Measurements from ENCODE around the gene LACTB. TPM values are rescaled to one million over a fixed set of nuclear protein-coding genes. Genes with fewer than 3 reads are reported as not detected.

LACTB gene
- total and polyA plus RNA-seq, 2 of the 13 experiments (the other 11 are each of a cell fraction or from before 2014, with no cell fraction given) = 14.8 to 23.0 TPM

DNA sequence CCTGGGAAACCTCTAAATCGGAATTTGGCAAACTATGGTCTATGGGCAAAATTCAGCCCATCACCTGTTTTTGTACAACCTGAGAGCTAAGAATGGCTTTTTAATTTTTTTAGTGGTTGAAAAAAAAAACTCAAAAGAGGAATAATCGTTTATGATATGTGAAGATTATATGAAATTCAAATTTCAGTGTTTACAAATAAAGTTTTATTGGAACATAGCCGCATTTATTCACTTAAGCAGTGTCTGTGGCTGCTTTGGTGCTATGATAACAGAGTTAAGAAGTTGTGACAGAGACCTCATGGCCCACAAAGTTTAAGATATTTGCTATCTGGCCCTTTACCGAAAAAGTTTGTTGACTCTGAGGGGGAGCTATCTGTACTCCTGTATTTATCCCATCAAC is 36.4 kb upstream of the LACTB start (continued):
- TF ChIP-seq, protein P1, sequence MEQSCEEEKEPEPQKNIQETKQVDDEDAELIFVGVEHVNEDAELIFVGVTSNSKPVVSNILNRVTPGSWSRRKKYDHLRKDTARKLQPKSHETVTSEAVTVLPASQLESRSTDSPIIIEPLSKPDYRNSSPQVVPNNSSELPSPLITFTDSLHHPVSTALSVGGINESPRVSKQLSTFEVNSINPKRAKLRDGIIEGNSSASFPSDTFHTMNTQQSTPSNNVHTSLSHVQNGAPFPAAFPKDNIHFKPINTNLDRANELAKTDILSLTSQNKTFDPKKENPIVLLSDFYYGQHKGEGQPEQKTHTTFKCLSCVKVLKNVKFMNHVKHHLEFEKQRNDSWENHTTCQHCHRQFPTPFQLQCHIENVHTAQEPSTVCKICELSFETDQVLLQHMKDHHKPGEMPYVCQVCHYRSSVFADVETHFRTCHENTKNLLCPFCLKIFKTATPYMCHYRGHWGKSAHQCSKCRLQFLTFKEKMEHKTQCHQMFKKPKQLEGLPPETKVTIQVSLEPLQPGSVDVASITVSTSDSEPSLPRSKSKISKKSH (CRISPR knock-in tag; IDR thresholded peaks at IDR 0.05; ENCODE audit: borderline replicate concordance) = no peak
- TF ChIP-seq, protein P2, sequence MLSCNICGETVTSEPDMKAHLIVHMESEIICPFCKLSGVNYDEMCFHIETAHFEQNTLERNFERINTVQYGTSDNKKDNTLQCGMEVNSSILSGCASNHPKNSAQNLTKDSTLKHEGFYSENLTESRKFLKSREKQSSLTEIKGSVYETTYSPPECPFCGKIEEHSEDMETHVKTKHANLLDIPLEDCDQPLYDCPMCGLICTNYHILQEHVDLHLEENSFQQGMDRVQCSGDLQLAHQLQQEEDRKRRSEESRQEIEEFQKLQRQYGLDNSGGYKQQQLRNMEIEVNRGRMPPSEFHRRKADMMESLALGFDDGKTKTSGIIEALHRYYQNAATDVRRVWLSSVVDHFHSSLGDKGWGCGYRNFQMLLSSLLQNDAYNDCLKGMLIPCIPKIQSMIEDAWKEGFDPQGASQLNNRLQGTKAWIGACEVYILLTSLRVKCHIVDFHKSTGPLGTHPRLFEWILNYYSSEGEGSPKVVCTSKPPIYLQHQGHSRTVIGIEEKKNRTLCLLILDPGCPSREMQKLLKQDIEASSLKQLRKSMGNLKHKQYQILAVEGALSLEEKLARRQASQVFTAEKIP (CRISPR knock-in tag; IDR thresholded peaks at IDR 0.05; ENCODE audit: borderline replicate concordance) = no peak

DNA sequence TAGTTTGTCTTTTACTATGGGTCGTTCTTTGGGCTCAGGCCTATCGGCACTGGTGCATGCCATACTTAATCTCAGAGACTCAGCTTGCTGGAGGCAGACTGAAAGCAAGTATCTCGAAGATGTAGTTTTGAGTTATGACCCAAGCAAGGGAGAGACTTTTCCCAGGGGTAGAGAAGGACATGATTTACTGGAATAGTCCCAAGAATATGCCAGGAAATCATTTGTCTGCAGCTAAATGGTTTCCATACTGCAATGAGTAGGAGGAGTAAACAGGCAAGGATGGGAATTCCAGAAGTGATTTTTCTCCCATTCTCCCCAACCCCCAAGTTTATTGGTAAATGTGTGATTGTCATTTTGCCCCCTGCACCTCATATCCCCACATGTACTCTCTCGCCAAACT is 35.4 kb upstream of the LACTB start:
- H3K9me3 ChIP-seq (ENCODE audit: low read length) = no peaks in the 10 kb centered on the region
- H3K27ac ChIP-seq (ENCODE audit: extremely low read length, insufficient read depth, low read length) = no peak overlapping the region
- H3K4me2 ChIP-seq (ENCODE audit: low read depth, low read length) = no peak overlapping the region
- no peak overlapping the region for H3K4me3 ChIP-seq (replicated peaks in 1 of 3; ENCODE audit: insufficient read depth in 1 of 3, low read depth in 2 of 3, low read length in 3 of 3)
- FAIRE-seq (no peak), DNase-seq (ENCODE audit: low spot score) (no peak), ATAC-seq (no peak)
- peaks cover 87% of the 10 kb centered on the region for H3K4me1 ChIP-seq (ENCODE audit: insufficient read depth, low read length)
- no peaks in the 10 kb centered on the region for H3K79me2 ChIP-seq (ENCODE audit: insufficient read depth, low read length)
- ChIA-PET POLR2A (interaction anchor here (0.6 to 5.1 kb wide), 4 partner anchors 32 to 198 kb away, joined by 3 to 42 read pairs (median 4); no protein-coding TSS in a partner anchor), CTCF (ENCODE audit: low intra/inter-chr PET ratio, low total read pairs) (no interaction called here)
- H3K36me3 ChIP-seq (replicated peaks in 1 of 2; ENCODE audit: control insufficient read depth in 1 of 2, insufficient read depth in 2 of 2, low read length in 2 of 2) = no peaks in the 10 kb centered on the region
- H2AFZ ChIP-seq (ENCODE audit: low read length) = no peak overlapping the region
- in situ Hi-C loops (cut with HindIII; ENCODE audit: extremely low pct_ligation_motif_present, low pct_unique_long_range_greater_than_20kb) = no loop called here
- no peak overlapping the region for H3K9ac ChIP-seq (ENCODE audit: insufficient read depth, low read depth, low read length)
- H4K20me1 ChIP-seq (ENCODE audit: insufficient read depth, low read length) = no peaks in the 10 kb centered on the region
- H3K27me3 ChIP-seq (ENCODE audit: control insufficient read depth in 1 of 2, insufficient read depth in 2 of 2, low read length in 2 of 2) = no peaks in the 10 kb centered on the region
- 88% methylated on average over 4 of the region's 4 CpGs for WGBS (ENCODE audit: low lambda C conversion rate)
- no TSS peak for BruUV-seq (replicated peaks)
- intact Hi-C loops (cut with micrococcal nuclease; ENCODE audit: unreplicated experiment) = no loop called here
- TF ChIP-seq TCF7 (IDR thresholded peaks at IDR 0.05; ENCODE audit: low read depth) (no peak), ZNF761 (CRISPR knock-in tag; conservative IDR thresholded peaks at IDR 0.05) (no peak), WIZ (CRISPR knock-in tag; IDR thresholded peaks at IDR 0.05) (no peak), ZNF75D (CRISPR knock-in tag; IDR thresholded peaks at IDR 0.05; ENCODE audit: borderline replicate concordance) (no peak), ZNF530 (CRISPR knock-in tag; IDR thresholded peaks at IDR 0.05; ENCODE audit: low read depth) (no peak), ZSCAN20 (CRISPR knock-in tag; IDR thresholded peaks at IDR 0.05; ENCODE audit: borderline replicate concordance) (no peak), ZNF703 (CRISPR knock-in tag; IDR thresholded peaks at IDR 0.05; ENCODE audit: borderline replicate concordance) (no peak), IKZF1 (IDR thresholded peaks at IDR 0.05) (no peak)
- TF ChIP-seq, protein P3, sequence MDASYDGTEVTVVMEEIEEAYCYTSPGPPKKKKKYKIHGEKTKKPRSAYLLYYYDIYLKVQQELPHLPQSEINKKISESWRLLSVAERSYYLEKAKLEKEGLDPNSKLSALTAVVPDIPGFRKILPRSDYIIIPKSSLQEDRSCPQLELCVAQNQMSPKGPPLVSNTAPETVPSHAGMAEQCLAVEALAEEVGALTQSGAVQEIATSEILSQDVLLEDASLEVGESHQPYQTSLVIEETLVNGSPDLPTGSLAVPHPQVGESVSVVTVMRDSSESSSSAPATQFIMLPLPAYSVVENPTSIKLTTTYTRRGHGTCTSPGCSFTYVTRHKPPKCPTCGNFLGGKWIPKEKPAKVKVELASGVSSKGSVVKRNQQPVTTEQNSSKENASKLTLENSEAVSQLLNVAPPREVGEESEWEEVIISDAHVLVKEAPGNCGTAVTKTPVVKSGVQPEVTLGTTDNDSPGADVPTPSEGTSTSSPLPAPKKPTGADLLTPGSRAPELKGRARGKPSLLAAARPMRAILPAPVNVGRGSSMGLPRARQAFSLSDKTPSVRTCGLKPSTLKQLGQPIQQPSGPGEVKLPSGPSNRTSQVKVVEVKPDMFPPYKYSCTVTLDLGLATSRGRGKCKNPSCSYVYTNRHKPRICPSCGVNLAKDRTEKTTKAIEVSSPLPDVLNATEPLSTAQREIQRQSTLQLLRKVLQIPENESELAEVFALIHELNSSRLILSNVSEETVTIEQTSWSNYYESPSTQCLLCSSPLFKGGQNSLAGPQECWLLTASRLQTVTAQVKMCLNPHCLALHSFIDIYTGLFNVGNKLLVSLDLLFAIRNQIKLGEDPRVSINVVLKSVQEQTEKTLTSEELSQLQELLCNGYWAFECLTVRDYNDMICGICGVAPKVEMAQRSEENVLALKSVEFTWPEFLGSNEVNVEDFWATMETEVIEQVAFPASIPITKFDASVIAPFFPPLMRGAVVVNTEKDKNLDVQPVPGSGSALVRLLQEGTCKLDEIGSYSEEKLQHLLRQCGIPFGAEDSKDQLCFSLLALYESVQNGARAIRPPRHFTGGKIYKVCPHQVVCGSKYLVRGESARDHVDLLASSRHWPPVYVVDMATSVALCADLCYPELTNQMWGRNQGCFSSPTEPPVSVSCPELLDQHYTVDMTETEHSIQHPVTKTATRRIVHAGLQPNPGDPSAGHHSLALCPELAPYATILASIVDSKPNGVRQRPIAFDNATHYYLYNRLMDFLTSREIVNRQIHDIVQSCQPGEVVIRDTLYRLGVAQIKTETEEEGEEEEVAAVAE (CRISPR knock-in tag; IDR thresholded peaks at IDR 0.05; ENCODE audit: borderline replicate concordance) = no peak
- TF ChIP-seq, protein P4, sequence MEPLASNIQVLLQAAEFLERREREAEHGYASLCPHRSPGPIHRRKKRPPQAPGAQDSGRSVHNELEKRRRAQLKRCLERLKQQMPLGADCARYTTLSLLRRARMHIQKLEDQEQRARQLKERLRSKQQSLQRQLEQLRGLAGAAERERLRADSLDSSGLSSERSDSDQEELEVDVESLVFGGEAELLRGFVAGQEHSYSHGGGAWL (CRISPR knock-in tag; IDR thresholded peaks at IDR 0.05) = no peak
- TF ChIP-seq, protein P5, sequence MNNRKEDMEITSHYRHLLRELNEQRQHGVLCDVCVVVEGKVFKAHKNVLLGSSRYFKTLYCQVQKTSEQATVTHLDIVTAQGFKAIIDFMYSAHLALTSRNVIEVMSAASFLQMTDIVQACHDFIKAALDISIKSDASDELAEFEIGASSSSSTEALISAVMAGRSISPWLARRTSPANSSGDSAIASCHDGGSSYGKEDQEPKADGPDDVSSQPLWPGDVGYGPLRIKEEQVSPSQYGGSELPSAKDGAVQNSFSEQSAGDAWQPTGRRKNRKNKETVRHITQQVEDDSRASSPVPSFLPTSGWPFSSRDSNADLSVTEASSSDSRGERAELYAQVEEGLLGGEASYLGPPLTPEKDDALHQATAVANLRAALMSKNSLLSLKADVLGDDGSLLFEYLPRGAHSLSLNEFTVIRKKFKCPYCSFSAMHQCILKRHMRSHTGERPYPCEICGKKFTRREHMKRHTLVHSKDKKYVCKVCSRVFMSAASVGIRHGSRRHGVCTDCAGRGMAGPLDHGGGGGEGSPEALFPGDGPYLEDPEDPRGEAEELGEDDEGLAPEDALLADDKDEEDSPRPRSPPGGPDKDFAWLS (CRISPR knock-in tag; IDR thresholded peaks at IDR 0.05; ENCODE audit: borderline replicate concordance) = no peak

Data from HepG2 (cell line).